ENCODE measurements around the gene TGM1. TPM values are rescaled to one million over a fixed set of nuclear protein-coding genes. Genes with fewer than 3 reads are reported as not detected.

The TGM1 gene
- total and polyA plus RNA-seq, 10 of the 15 experiments (the other 5 are each of a cell fraction or from before 2014, with no cell fraction given), result 0.05 to 5.9 (median 1.8) TPM

- TF ChIP-seq SMAD1 (IDR thresholded peaks at IDR 0.05; ENCODE audit: low read depth, partially characterized antibody), result no peak
These were observed 19.8 kb upstream of the TGM1 start (continued) for GRCh38 chr14:24282736-24283135.

- Histone ChIP-seq H3K9ac (ENCODE audit: control insufficient read depth, insufficient read depth, low read length) (no peak overlapping the region), H3K4me3 (no peak overlapping the region), H3K4me2 (ENCODE audit: control insufficient read depth, insufficient read depth) (no peak overlapping the region), H4K20me1 (ENCODE audit: control insufficient read depth, insufficient read depth) (no peaks in the 10 kb centered on the region), H3K9me3 (replicated peaks; ENCODE audit: control insufficient read depth, insufficient read depth, low read length) (no peaks in the 10 kb centered on the region; the same call in 2 of the 3 replicates), H3K79me2 (ENCODE audit: control insufficient read depth, insufficient read depth, low read length) (no peaks in the 10 kb centered on the region; the same call in 1 of the 2 replicates), H3K27me3 (replicated peaks in 1 of 2; ENCODE audit: control insufficient read depth in 2 of 2, insufficient read depth in 2 of 2, low read length in 1 of 2) (no peaks in the 10 kb centered on the region), H3K27ac (ENCODE audit: control insufficient read depth, insufficient read depth) (no peak overlapping the region), H3K4me1 (ENCODE audit: control insufficient read depth, insufficient read depth, low read length) (peaks cover 36% of the 10 kb centered on the region), H3K36me3 (ENCODE audit: control insufficient read depth in 2 of 2, insufficient read depth in 2 of 2, low read length in 1 of 2) (no peaks in the 10 kb centered on the region), H2AFZ (ENCODE audit: control insufficient read depth, low read depth, low read length) (no peak overlapping the region)
- no peak for TF ChIP-seq ZNF24 (IDR thresholded peaks at IDR 0.05)
- TF ChIP-seq SMAD5 (IDR thresholded peaks at IDR 0.05; ENCODE audit: low read depth), result no peak
- TF ChIP-seq KLF5 (IDR thresholded peaks at IDR 0.05; ENCODE audit: partially characterized antibody), result no peak
- TF ChIP-seq RAD51 (IDR thresholded peaks at IDR 0.05), result no peak
- no peak for TF ChIP-seq NR2C1 (IDR thresholded peaks at IDR 0.05)
- TF ChIP-seq CUX1 (IDR thresholded peaks at IDR 0.05; ENCODE audit: insufficient replicate concordance, low read depth, low read length), result no peak
- TF ChIP-seq RBBP5 (conservative IDR thresholded peaks at IDR 0.05), result no peak
- TF ChIP-seq ZNF592 (IDR thresholded peaks at IDR 0.05), result no peak
- no peak for TF ChIP-seq EGR1 (IDR thresholded peaks at IDR 0.05; ENCODE audit: borderline replicate concordance in 1 of 2, low read depth in 2 of 2, low read length in 2 of 2)
- ChIA-PET CTCF (interaction anchor here (0.6 to 17.1 kb wide), 4 partner anchors 8 to 36 kb away, joined by 3 to 269 read pairs (median 143); partner anchors contain the start of genes DHRS1, NOP9, RABGGTA and TINF2), POLR2A (interaction anchor here (0.5 to 1.8 kb wide), 3 partner anchors 12 to 122 kb away, joined by 3 to 5 read pairs (median 4); no protein-coding TSS in a partner anchor), SMC1A (ENCODE audit: uncharacterized antibody, unreplicated experiment) (interaction anchor here (0.8 to 11.8 kb wide), 2 partner anchors 8 to 16 kb away, joined by 3 to 115 read pairs; partner anchors contain the start of genes DHRS1 and NOP9), RAD21 (ENCODE audit: unreplicated experiment) (interaction anchor here (4.7 to 4.8 kb wide), 2 partner anchors 15 to 39 kb away, joined by 26 to 34 read pairs; partner anchors contain the start of gene TINF2)
- no peak for FAIRE-seq
- BruUV-seq (replicated peaks), result no TSS peak
- intact Hi-C loops (cut with micrococcal nuclease; ENCODE audit: unreplicated experiment) (no loop called here), in situ Hi-C loops (cut with MboI) (no loop called here)
- WGBS (ENCODE audit: insufficient coverage, insufficient replicate concordance, low lambda C conversion rate, missing lambda C conversion rate), result 87% methylated on average over 7 of the region's 7 CpGs
- ATAC-seq, result no peak
- DNase-seq (ENCODE audit: low read depth, low spot score), result no peak
These were observed 18.7 kb upstream of the TGM1 start for GRCh38 chr14:24281636-24282035.
